SK-N-SH treated with all-trans-retinoic acid at 6 μM for 48 hours (cell line): ENCODE results near the gene TSHZ2.

Experiments
- ATAC-seq: fragments of 200-7000 bp; cut with Tn5 transposase; 3 replicates; pipeline ENCODE4 v1.9.1; 2020; ENCODE audit warnings: mild to moderate bottlenecking, moderate library complexity
- ARNTL ChIP-seq: fragments of 450-650 bp; formaldehyde crosslinking; IDR thresholded peaks from 2 replicates; pipeline ENCODE4 v1.5.0; 2020; ENCODE audit warnings: low read depth, mild to moderate bottlenecking, moderate library complexity, borderline replicate concordance
- BACH2 ChIP-seq: fragments of 250-450 bp; sonication (Bioruptor Pico); IDR thresholded peaks from 2 replicates; pipeline ENCODE4 v1.9.0; 2021; ENCODE audit warnings: mild to moderate bottlenecking, borderline replicate concordance
- CSDC2 ChIP-seq: fragments of 250-450 bp; sonication (Bioruptor Pico); IDR thresholded peaks from 2 replicates; pipeline ENCODE4 v1.5.0; 2020; ENCODE audit warnings: mild to moderate bottlenecking, moderate library complexity
- CSRNP3 ChIP-seq: fragments of 250-450 bp; sonication (Bioruptor Pico); IDR thresholded peaks from 2 replicates; pipeline ENCODE4 v1.5.1; 2021; ENCODE audit warnings: mild to moderate bottlenecking, moderate library complexity
- GLIS3 ChIP-seq: fragments of 250-450 bp; sonication (Bioruptor Pico); IDR thresholded peaks from 2 replicates; pipeline ENCODE4 v1.5.0; 2020; ENCODE audit warnings: mild to moderate bottlenecking, moderate library complexity
- ISL1 ChIP-seq: fragments of 250-450 bp; sonication (Bioruptor Pico); IDR thresholded peaks from 2 replicates; pipeline ENCODE4 v2.1.2; 2022; ENCODE audit warnings: mild to moderate bottlenecking, moderate library complexity
- OSR1 ChIP-seq: fragments of 250-450 bp; sonication (Bioruptor Pico); IDR thresholded peaks from 2 replicates; pipeline ENCODE4 v1.8.0; 2022; ENCODE audit warnings: moderate library complexity, mild to moderate bottlenecking, inconsistent platforms
- PATZ1 ChIP-seq: fragments of 250-450 bp; sonication (Bioruptor Pico); IDR thresholded peaks from 2 replicates; pipeline ENCODE4 v1.8.0; 2020; ENCODE audit warnings: mild to moderate bottlenecking, moderate library complexity, borderline replicate concordance
- POU6F1 ChIP-seq: fragments of 250-450 bp; sonication (Bioruptor Pico); IDR thresholded peaks from 2 replicates; pipeline ENCODE4 v1.8.0; 2021; ENCODE audit warnings: low read depth, mild to moderate bottlenecking, moderate library complexity, borderline replicate concordance
- PPARA ChIP-seq: fragments of 250-450 bp; sonication (Bioruptor Pico); IDR thresholded peaks from 2 replicates; pipeline ENCODE4 v1.5.0; 2020; ENCODE audit warnings: mild to moderate bottlenecking, borderline replicate concordance
- RARB ChIP-seq: fragments of 250-450 bp; sonication (Bioruptor Pico); IDR thresholded peaks from 2 replicates; pipeline ENCODE4 v1.8.0; 2021; ENCODE audit warnings: mild to moderate bottlenecking, moderate library complexity
- SNAI2 ChIP-seq: fragments of 250-450 bp; sonication (Bioruptor Pico); IDR thresholded peaks from 2 replicates; pipeline ENCODE4 v1.5.0; 2020; ENCODE audit warnings: mild to moderate bottlenecking, moderate library complexity
- TCF4 ChIP-seq: fragments of 250-450 bp; sonication (Bioruptor Pico); IDR thresholded peaks from 2 replicates; pipeline ENCODE4 v1.8.0; 2021; ENCODE audit warnings: mild to moderate bottlenecking, moderate library complexity, borderline replicate concordance
- TSHZ2 ChIP-seq: fragments of 250-450 bp; sonication (Bioruptor Pico); IDR thresholded peaks from 2 replicates; pipeline ENCODE4 v1.5.0; 2020; ENCODE audit warnings: mild to moderate bottlenecking, moderate library complexity
- ZC3H10 ChIP-seq: fragments of 250-450 bp; sonication (Bioruptor Pico); IDR thresholded peaks from 2 replicates; pipeline ENCODE4 v1.5.1; 2021; ENCODE audit warnings: mild to moderate bottlenecking, moderate library complexity
- ZFP3 ChIP-seq: fragments of 250-450 bp; sonication (Bioruptor Pico); IDR thresholded peaks from 2 replicates; pipeline ENCODE4 v1.5.0; 2020; ENCODE audit warnings: mild to moderate bottlenecking, moderate library complexity
- ZFP30 ChIP-seq: fragments of 450-650 bp; formaldehyde crosslinking; IDR thresholded peaks from 2 replicates; pipeline ENCODE4 v1.5.0; 2022; ENCODE audit warnings: mild to moderate bottlenecking, moderate library complexity
- ZNF565 ChIP-seq: fragments of 450-650 bp; formaldehyde crosslinking; conservative IDR thresholded peaks from 2 replicates; pipeline ENCODE4 v1.5.0; 2020; ENCODE audit warnings: low read depth, mild to moderate bottlenecking, moderate library complexity
- ZNF70 ChIP-seq: fragments of 450-650 bp; formaldehyde crosslinking; IDR thresholded peaks from 2 replicates; pipeline ENCODE4 v1.5.0; 2020; ENCODE audit warnings: mild to moderate bottlenecking, moderate library complexity
- ZNF8 ChIP-seq: fragments of 450-650 bp; formaldehyde crosslinking; IDR thresholded peaks from 2 replicates; pipeline ENCODE4 v1.5.0; 2020; ENCODE audit warnings: mild to moderate bottlenecking, moderate library complexity

The TSHZ2 gene

GRCh38 chr20:52975803-52976531, 3.8 kb downstream of the TSHZ2 start:
- TF ChIP-seq BACH2 (no peak), CSRNP3 (no peak), ZC3H10 (no peak), ARNTL (CRISPR knock-in tag) (no peak), ZFP3 (CRISPR knock-in tag) (no peak), ZNF565 (CRISPR knock-in tag) (no peak), GLIS3 (CRISPR knock-in tag) (no peak), ZNF70 (CRISPR knock-in tag) (no peak), PPARA (CRISPR knock-in tag) (no peak), TCF4 (no peak), ISL1 (CRISPR knock-in tag) (no peak), TSHZ2 (CRISPR knock-in tag) (no peak), CSDC2 (CRISPR knock-in tag) (no peak), POU6F1 (no peak), ZFP30 (no peak), OSR1 (CRISPR knock-in tag) (no peak), SNAI2 (CRISPR knock-in tag) (no peak)
- no peak for ATAC-seq

- no peak for TF ChIP-seq OSR1 (CRISPR knock-in tag)
- TF ChIP-seq TSHZ2 (CRISPR knock-in tag) = no peak
- TF ChIP-seq BACH2 = no peak
- no peak for TF ChIP-seq TCF4
- no peak for TF ChIP-seq ZC3H10
- TF ChIP-seq ZFP3 (CRISPR knock-in tag) = no peak
- TF ChIP-seq RARB (CRISPR knock-in tag) = no peak
- no peak for TF ChIP-seq GLIS3 (CRISPR knock-in tag)
- TF ChIP-seq ZNF565 (CRISPR knock-in tag) = no peak
- TF ChIP-seq PPARA (CRISPR knock-in tag) = no peak
- TF ChIP-seq CSRNP3 = no peak
- no peak for TF ChIP-seq CSDC2 (CRISPR knock-in tag)
- TF ChIP-seq ZNF8 (CRISPR knock-in tag) = no peak
- TF ChIP-seq ARNTL (CRISPR knock-in tag) = no peak
- TF ChIP-seq ZFP30 = no peak
- TF ChIP-seq ZNF70 (CRISPR knock-in tag) = no peak
- no peak for TF ChIP-seq PATZ1 (CRISPR knock-in tag)
- ATAC-seq = no peak
Observed at GRCh38 chr20:52978851-52979250, 6.7 kb downstream of the TSHZ2 start.
